Endothelial cell (in vitro differentiated cells): ENCODE results near the gene ZNF213. TPM values are rescaled to one million over a fixed set of nuclear protein-coding genes. Genes with fewer than 3 reads are reported as not detected.

ENCODE experiments used
- DNase-seq: peaks from one replicate; pipeline ENCODE4 v3.0.0; 2021; ENCODE audit warnings: low spot score
- H3K27ac Mint-ChIP-seq: one replicate; pipeline ENCODE4 v1.8.0; 2021; ENCODE audit warnings: mixed read lengths, inconsistent platforms; ENCODE audit not compliant: unreplicated experiment
- H3K27me3 Mint-ChIP-seq: one replicate; pipeline ENCODE4 v1.8.0; 2021; ENCODE audit warnings: mild to moderate bottlenecking, moderate library complexity, mixed read lengths, inconsistent platforms; ENCODE audit not compliant: unreplicated experiment
- H3K36me3 Mint-ChIP-seq: one replicate; pipeline ENCODE4 v1.8.0; 2021; ENCODE audit warnings: mild to moderate bottlenecking, low read depth, mixed read lengths, inconsistent platforms; ENCODE audit not compliant: unreplicated experiment
- H3K4me1 Mint-ChIP-seq: one replicate; pipeline ENCODE4 v1.8.0; 2021; ENCODE audit warnings: mild to moderate bottlenecking, mixed read lengths, inconsistent platforms; ENCODE audit not compliant: unreplicated experiment
- H3K4me3 Mint-ChIP-seq: one replicate; pipeline ENCODE4 v1.8.0; 2021; ENCODE audit warnings: mild to moderate bottlenecking, mixed read lengths, inconsistent platforms; ENCODE audit not compliant: unreplicated experiment
- H3K9me3 Mint-ChIP-seq: one replicate; pipeline ENCODE4 v1.8.0; 2021; ENCODE audit warnings: mixed read lengths, inconsistent platforms; ENCODE audit not compliant: unreplicated experiment
- total RNA-seq: library from RNA; stranded (reverse); fragmentation: NEBNext Ultra II Directional; extraction: Animal tissue kit (Norgen Biotek cat#: 25700); gene quantifications from one replicate; pipeline ENCODE4 v1.2.1, GENCODE V29; 2021; ENCODE audit not compliant: unreplicated experiment
- TF ChIP-seq, protein P1 (sequence below): fragments of 200-600 bp; sonication (generic); IDR thresholded peaks from one replicate; pipeline ENCODE4 v1.5.0; 2021; ENCODE audit warnings: antibody characterized with exemption; ENCODE audit not compliant: unreplicated experiment

Gene ZNF213
- total RNA-seq, 1 donor from 2014 or later = 10.1 TPM

DNA sequence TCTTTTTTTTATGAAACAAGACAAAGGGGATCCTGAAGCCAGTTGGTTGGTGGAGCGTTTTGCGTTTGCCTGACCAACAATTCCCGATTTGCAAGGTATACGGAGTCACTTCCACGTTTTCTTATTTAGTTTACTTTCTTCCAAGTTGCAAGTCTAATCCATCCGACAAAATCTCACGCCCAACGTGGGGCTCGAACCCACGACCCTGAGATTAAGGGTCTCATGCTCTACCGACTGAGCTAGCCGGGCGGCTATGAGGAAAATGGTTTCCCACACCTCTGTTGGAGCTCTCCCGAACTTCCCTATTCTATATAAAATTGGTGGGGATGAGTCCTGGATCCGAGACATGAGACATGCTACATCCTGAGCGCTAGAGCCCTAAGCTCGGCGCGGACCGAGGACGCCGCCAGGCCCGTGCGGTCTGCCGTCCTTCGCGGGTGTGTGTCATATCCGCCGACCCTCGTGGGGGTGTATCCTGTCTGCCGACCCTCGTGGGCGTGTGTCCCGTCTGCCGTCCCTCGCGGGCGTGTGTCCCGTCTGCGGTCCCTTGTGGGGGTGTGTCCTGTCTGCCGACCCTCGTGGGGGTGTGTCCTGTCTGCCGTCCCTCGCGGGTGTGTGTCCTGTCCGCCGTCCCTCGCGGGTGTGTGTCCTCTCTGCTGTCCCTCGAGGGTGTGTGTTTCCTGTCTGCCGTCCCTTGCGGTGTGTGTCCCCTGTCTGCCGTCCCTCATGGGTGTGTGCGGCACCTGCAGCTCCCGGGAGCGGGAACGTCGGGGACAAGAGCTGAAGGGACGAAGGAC lies 22.6 kb downstream of the ZNF213 start:
- peaks cover 15% of the 10 kb centered on the region for H3K36me3 Mint-ChIP-seq
- H3K27ac Mint-ChIP-seq = no peak overlapping the region
- H3K9me3 Mint-ChIP-seq = no peaks in the 10 kb centered on the region
- H3K4me1 Mint-ChIP-seq = peaks cover 17% of the 10 kb centered on the region
- TF ChIP-seq, protein P1, sequence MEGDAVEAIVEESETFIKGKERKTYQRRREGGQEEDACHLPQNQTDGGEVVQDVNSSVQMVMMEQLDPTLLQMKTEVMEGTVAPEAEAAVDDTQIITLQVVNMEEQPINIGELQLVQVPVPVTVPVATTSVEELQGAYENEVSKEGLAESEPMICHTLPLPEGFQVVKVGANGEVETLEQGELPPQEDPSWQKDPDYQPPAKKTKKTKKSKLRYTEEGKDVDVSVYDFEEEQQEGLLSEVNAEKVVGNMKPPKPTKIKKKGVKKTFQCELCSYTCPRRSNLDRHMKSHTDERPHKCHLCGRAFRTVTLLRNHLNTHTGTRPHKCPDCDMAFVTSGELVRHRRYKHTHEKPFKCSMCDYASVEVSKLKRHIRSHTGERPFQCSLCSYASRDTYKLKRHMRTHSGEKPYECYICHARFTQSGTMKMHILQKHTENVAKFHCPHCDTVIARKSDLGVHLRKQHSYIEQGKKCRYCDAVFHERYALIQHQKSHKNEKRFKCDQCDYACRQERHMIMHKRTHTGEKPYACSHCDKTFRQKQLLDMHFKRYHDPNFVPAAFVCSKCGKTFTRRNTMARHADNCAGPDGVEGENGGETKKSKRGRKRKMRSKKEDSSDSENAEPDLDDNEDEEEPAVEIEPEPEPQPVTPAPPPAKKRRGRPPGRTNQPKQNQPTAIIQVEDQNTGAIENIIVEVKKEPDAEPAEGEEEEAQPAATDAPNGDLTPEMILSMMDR = no peak
- peak; percentile 72 for DNase-seq
- H3K4me3 Mint-ChIP-seq = peak overlapping the region; percentile 91
- peaks cover 27% of the 10 kb centered on the region for H3K27me3 Mint-ChIP-seq

DNA sequence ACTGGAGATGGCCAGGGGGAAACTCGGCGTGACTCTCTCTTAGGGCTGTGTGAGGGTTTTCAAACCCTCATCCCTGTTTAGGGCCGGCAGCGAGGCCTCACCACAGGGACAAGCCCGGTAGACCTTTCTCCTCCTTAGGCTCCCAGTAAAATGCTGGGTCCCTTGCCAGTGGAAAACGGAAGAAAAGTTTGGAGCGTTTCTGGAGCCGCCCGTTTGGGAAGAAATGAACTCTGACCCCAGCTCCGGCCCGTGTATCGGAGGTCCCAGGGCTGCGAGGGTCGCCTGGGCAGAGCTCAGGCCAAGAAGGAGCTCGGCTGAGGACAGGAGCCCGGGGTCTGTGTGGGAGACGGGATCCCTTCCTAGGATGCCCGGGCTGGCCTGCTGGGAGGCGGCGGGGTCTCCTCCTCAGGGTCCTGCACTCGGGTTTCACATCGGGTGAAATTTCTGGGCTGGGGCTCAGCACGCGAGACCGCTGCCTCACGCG lies 23.2 kb downstream of the ZNF213 start:
- Mint-ChIP-seq H3K36me3 (peaks cover 10% of the 10 kb centered on the region), H3K4me1 (peaks cover 13% of the 10 kb centered on the region), H3K9me3 (no peaks in the 10 kb centered on the region), H3K27ac (no peak overlapping the region), H3K4me3 (peak overlapping the region; percentile 91), H3K27me3 (peaks cover 22% of the 10 kb centered on the region)
- no peak for DNase-seq
- TF ChIP-seq, protein P1 = no peak

DNA sequence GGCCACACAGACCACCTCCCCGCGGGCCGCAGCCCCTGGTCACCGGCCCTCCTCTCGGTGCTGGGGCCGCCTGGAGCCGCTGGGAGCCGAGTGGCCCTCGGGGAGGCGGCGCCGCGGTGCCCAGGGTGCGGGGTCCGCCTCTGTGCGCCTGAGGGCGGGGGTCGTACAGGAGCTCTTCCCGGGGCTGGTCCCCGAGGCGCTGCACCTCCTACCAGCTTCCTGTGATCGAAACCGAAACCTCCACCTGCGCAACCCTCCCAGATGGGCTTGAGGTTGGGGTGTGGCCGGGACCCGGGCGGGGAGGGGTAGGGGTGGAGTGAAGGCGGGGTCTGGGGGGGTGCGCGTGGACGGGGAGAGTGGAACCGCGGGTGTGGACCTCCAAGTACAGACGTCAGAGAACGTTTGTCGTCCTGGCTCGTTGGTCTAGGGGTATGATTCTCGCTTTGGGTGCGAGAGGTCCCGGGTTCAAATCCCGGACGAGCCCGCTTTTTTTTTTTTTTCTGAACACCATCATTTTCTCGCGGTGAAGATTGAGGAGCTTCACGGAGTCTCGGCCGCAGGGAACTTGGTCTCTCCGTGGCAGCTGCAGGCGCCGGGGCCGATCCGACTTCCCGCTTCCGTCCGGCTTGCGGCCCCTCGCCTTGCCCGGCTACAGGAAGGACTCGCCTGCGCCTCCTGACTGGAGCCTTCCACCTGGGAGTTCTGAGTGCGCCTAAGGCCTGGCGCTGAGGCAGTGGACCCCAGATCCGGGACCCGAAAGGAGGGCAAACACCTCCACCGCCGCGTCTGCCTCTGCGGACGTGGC lies 23.9 kb downstream of the ZNF213 start:
- peaks cover 13% of the 10 kb centered on the region for H3K4me1 Mint-ChIP-seq
- H3K27ac Mint-ChIP-seq = peak overlapping the region; percentile 84
- H3K9me3 Mint-ChIP-seq = no peaks in the 10 kb centered on the region
- H3K4me3 Mint-ChIP-seq = peak overlapping the region; percentile 92
- TF ChIP-seq, protein P1 = no peak
- peaks cover 22% of the 10 kb centered on the region for H3K27me3 Mint-ChIP-seq
- peak; percentile 78 for DNase-seq
- peaks cover 10% of the 10 kb centered on the region for H3K36me3 Mint-ChIP-seq

DNA sequence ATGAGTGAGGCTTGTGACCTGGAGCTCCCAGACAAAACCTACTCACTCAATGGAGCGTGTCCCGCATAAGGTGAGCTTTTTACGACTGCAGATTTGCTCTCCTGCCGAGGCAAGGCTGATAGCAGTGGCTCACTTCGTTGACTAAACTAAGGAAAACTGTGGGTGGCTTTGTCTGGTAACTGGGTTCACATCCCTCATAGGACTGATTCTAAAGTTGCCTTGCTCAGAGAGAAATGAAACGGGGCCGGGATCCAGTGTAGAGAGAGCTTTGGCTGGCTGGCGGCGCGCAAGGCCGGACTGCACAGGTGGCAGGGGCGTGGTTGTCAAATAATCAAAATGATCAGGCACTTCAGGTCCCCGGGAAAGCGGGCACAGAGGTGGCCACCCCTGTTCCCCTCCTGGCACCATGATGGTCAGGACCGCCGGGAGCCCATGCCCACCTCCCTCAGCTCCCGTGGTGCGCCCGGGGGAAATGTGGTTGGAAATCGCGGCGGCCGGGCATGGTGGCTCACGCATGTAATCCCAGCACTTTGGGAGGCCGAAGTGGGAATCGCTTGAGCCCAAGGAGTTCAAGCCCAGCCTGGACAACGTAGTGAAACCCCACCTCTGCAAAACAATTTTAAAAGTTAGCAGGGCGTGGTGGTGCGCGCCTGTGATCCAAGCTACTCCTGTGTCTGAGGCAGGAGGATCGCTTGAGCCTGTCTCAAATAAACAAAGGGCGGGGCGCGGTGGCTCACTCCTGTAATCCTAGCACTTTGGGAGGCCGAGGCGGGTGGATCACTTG lies 26.6 kb downstream of the ZNF213 start:
- Mint-ChIP-seq H3K4me1 (peaks cover 13% of the 10 kb centered on the region), H3K36me3 (peaks cover 13% of the 10 kb centered on the region), H3K27me3 (peaks cover 19% of the 10 kb centered on the region), H3K27ac (no peak overlapping the region), H3K9me3 (no peaks in the 10 kb centered on the region), H3K4me3 (no peak overlapping the region)
- no peak for DNase-seq
- TF ChIP-seq, protein P1 = no peak
